Adipocyte (in vitro differentiated cells): Measurements from ENCODE around the gene PGAP3.
A peak's percentile ranks its signal among the peaks of the same experiment; 100 is the strongest.

Experiments
- DNase-seq: peaks from one replicate; pipeline ENCODE4 v3.0.0-alpha.2; 2015; ENCODE audit warnings: low read depth
- H3K27me3 ChIP-seq: replicated peaks from 2 replicates; pipeline ENCODE4 v1.7.0; 2013; ENCODE audit warnings: mild to moderate bottlenecking, low read length, moderate library complexity; ENCODE audit not compliant: control insufficient read depth, insufficient read depth
- H3K36me3 ChIP-seq: 2 replicates; pipeline ENCODE4 v1.7.0; 2013; ENCODE audit warnings: low read length, mild to moderate bottlenecking, moderate library complexity; ENCODE audit not compliant: control insufficient read depth, insufficient read depth, severe bottlenecking
- H3K4me1 ChIP-seq: 2 replicates; pipeline ENCODE4 v1.7.0; 2013; ENCODE audit warnings: mild to moderate bottlenecking, low read length, moderate library complexity; ENCODE audit not compliant: control insufficient read depth, insufficient read depth
- H3K4me3 ChIP-seq: 2 replicates; pipeline ENCODE4 v1.7.0; 2013; ENCODE audit warnings: mild to moderate bottlenecking, low read length, moderate library complexity
- H3K9ac ChIP-seq: 2 replicates; pipeline ENCODE4 v1.7.0; 2013; ENCODE audit warnings: mild to moderate bottlenecking, low read length, moderate library complexity
- H3K9me3 ChIP-seq: 2 replicates; pipeline ENCODE4 v1.7.0; 2013; ENCODE audit warnings: mild to moderate bottlenecking, low read length, moderate library complexity; ENCODE audit not compliant: control insufficient read depth

PGAP3 gene

GRCh38 chr17:39659279-39660010 lies 28.4 kb downstream of the PGAP3 start:
- peaks cover 38% of the 10 kb centered on the region for H3K36me3 ChIP-seq
- H3K9ac ChIP-seq = no peak overlapping the region
- H3K27me3 ChIP-seq = no peaks in the 10 kb centered on the region
- no peaks in the 10 kb centered on the region for H3K4me1 ChIP-seq
- no peak for DNase-seq
- no peaks in the 10 kb centered on the region for H3K9me3 ChIP-seq
- H3K4me3 ChIP-seq = no peak overlapping the region

DNA sequence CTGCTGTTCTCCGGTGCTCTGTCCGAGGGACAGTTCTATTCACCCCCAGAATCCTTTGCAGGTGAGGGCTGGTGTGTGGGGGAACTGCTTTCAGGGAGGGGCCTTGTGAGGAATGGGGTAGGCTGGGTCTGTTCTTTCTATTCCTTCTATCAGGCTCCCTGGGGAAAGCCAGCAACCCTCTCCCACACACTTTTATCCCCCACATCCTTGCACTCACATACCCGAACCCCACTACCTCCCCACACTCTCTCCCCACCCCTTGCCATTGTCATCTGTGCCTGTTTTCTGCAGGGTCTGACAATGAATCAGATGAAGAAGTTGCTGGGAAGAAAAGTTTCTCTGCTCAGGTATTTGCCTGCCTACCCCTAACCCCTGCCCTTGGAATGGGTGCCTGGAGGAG lies 29.1 kb downstream of the PGAP3 start:
- peaks cover 38% of the 10 kb centered on the region for H3K36me3 ChIP-seq
- DNase-seq = no peak

DNA sequence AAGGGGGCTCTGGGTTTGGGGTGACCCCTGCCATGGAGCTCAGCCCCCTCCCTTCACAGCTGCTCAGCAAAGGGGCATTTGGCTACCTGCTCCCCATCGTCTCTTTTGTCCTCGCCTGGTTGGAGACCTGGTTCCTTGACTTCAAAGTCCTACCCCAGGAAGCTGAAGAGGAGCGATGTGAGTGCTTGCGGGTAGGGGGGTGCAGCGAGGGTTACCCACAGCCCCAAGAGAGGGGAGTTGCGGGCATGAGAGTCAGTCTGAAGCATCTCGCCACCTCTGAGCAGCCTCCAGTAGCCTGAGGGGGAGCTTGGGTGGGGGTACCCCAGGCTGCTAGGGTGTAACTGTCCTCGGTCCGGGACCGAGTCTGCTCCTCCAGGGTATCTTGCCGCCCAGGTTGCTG lies 29.5 kb downstream of the PGAP3 start:
- Histone ChIP-seq H3K9me3 (no peaks in the 10 kb centered on the region), H3K4me1 (no peaks in the 10 kb centered on the region), H3K9ac (no peak overlapping the region), H3K4me3 (no peak overlapping the region), H3K36me3 (peaks cover 38% of the 10 kb centered on the region), H3K27me3 (no peaks in the 10 kb centered on the region)
- no peak for DNase-seq

More for the DNA sequence above, 29.1 kb downstream of the PGAP3 start:
- Histone ChIP-seq H3K9me3 (no peaks in the 10 kb centered on the region), H3K9ac (no peak overlapping the region), H3K4me3 (no peak overlapping the region), H3K27me3 (no peaks in the 10 kb centered on the region), H3K4me1 (no peaks in the 10 kb centered on the region)

DNA sequence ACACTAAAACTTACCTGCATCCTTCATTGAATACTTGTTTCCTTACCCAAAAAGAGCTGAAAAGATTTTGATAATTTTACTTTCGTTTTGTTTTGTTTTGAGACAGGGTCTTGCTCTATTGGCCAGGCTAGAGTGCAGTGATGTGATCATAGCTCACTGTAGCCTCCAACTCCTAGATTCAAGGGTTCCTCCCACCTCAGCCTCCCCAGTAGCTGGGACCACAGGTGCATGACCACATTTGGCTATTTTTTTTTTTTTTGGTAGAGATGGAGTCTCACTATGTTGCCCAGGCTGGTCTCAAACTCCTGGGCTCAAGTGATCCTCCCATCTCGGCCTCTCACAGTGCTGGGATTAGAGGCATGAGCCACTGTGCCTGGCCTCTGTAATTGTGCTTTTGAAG lies 32.8 kb downstream of the PGAP3 start:
- Histone ChIP-seq H3K36me3 (peaks cover 22% of the 10 kb centered on the region), H3K27me3 (no peaks in the 10 kb centered on the region), H3K9ac (no peak overlapping the region), H3K4me3 (no peak overlapping the region), H3K4me1 (no peaks in the 10 kb centered on the region), H3K9me3 (no peaks in the 10 kb centered on the region)
- DNase-seq = no peak

DNA sequence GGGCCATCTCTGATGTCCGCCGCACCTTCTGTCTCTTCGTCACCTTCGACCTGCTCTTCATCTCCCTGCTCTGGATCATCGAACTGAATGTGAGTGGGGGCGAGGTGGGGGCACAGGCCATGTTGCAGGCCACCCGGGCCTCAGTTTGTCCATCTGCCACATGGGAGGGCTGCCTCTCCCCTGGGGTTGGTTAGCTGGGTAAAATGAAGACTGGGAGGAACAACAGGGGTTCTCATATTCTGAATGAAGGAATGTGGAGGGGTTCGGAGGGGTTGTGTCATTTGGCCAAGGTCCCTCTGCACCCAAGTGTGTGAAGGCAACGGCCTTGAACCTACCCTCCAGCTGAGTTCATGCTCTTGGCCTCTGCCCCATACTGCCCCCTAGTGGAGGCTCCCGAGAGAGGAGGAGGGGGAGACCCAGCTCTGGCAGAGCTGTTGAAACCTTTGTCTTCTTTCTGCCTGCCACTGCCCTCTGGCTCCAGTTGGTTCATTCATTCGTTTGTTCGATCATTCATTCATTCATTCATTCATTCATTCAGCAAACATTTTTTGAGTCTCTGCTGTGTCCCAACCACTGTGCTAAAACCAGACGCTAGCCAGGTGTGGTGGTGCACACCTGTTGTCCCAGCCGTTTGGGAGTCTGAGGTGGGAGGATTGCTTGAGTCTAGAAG lies 34.1 kb downstream of the PGAP3 start:
- peak; percentile 49 for DNase-seq

DNA sequence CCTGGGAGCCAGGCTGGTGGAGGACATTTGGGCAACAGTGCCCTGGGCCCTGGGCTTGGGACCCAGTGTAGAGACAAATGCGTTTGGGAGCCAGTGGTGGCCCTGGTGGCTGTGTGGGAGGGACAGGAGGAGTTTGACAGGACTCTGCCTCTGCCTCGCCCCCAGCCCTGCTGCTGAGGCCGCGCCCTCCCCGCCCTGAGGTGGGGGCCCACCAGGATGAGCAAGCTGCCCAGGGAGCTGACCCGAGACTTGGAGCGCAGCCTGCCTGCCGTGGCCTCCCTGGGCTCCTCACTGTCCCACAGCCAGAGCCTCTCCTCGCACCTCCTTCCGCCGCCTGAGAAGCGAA lies 34.6 kb downstream of the PGAP3 start:
- DNase-seq = no peak
- Histone ChIP-seq H3K27me3 (no peaks in the 10 kb centered on the region), H3K4me3 (no peak overlapping the region), H3K36me3 (peaks cover 8% of the 10 kb centered on the region), H3K4me1 (no peaks in the 10 kb centered on the region), H3K9ac (no peak overlapping the region), H3K9me3 (no peaks in the 10 kb centered on the region)

More for the DNA sequence above, 34.1 kb downstream of the PGAP3 start:
- no peak overlapping the region for H3K4me3 ChIP-seq
- H3K4me1 ChIP-seq = no peaks in the 10 kb centered on the region
- no peaks in the 10 kb centered on the region for H3K27me3 ChIP-seq
- no peak overlapping the region for H3K9ac ChIP-seq
- H3K9me3 ChIP-seq = no peaks in the 10 kb centered on the region
- H3K36me3 ChIP-seq = peaks cover 14% of the 10 kb centered on the region

GRCh38 chr17:39652587-39653315 lies 35.1 kb downstream of the PGAP3 start:
- no peak overlapping the region for H3K9ac ChIP-seq
- H3K4me3 ChIP-seq = no peak overlapping the region
- no peaks in the 10 kb centered on the region for H3K9me3 ChIP-seq
- no peaks in the 10 kb centered on the region for H3K27me3 ChIP-seq
- H3K36me3 ChIP-seq = peaks cover 4% of the 10 kb centered on the region
- no peaks in the 10 kb centered on the region for H3K4me1 ChIP-seq
- DNase-seq = peak; percentile 22

DNA sequence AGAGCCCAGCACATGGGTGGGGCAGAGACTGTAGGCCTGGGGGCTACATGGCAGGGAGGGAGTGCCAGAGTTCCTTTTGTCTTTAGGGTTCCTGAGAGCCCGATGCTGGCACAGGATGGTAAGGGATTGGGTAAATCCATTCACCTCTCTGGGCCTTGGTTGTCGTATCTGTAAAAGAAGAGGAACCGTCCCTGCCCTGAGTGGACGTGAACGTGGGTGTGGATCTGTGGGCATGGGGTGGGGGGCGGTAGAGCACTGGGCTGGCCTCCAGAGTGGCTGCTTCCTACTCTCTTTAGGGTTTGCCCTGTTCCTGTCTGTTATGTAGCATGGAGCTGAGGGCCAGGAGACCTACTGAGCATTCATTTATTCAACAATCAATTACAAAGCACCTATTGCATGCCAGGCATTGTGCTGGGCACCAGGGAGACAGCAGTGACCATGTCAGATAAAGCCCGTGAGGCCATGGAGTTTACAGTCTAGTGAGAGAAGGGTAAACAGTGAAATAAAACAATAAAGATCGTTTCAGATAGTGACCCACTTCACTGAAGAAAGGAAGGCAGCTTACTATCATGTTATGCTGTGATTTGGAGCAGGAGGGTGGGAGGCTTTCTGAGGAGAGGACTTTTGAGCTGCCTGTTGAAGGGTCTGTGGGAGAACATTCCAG lies 35.8 kb downstream of the PGAP3 start:
- Histone ChIP-seq H3K27me3 (no peaks in the 10 kb centered on the region), H3K36me3 (peaks cover 4% of the 10 kb centered on the region), H3K4me1 (no peaks in the 10 kb centered on the region), H3K9me3 (no peaks in the 10 kb centered on the region), H3K9ac (no peak overlapping the region), H3K4me3 (no peak overlapping the region)
- no peak for DNase-seq

GRCh38 chr17:39650121-39650579 lies 37.7 kb downstream of the PGAP3 start:
- no peak overlapping the region for H3K4me3 ChIP-seq
- peaks cover 4% of the 10 kb centered on the region for H3K36me3 ChIP-seq
- no peaks in the 10 kb centered on the region for H3K27me3 ChIP-seq
- DNase-seq = no peak
- H3K9ac ChIP-seq = no peak overlapping the region
- no peaks in the 10 kb centered on the region for H3K4me1 ChIP-seq
- no peaks in the 10 kb centered on the region for H3K9me3 ChIP-seq

- no peaks in the 10 kb centered on the region for H3K9me3 ChIP-seq
- no peaks in the 10 kb centered on the region for H3K27me3 ChIP-seq
- H3K4me3 ChIP-seq = no peak overlapping the region
- no peaks in the 10 kb centered on the region for H3K4me1 ChIP-seq
- no peak overlapping the region for H3K9ac ChIP-seq
- DNase-seq = peak; percentile 63
- H3K36me3 ChIP-seq = no peaks in the 10 kb centered on the region
Measured at GRCh38 chr17:39648616-39649366, 39.1 kb downstream of the PGAP3 start.
